ENCODE results near the gene SLC16A5.
"Not testable (repeated sequence)": the region's sequence is repeated elsewhere in the genome, so short reads cannot be mapped to it uniquely, and the experiment has no call there.

SLC16A5 gene

GRCh38 chr17:75087558-75088453 lies at the start of gene SLC16A5:
TSS of gene SLC16A5 (plus strand) at chr17:75087954. CDS start at chr17:75093637, 5,683 bp downstream.
- DNase-seq, result no peak

GRCh38 chr17:75039238-75039637 lies 48.5 kb upstream of the SLC16A5 start:
- no peak for DNase-seq

GRCh38 chr17:75041656-75042280 lies 46.0 kb upstream of the SLC16A5 start:
- DNase-seq, result no peak

- not testable (repeated sequence) for DNase-seq
Measured at GRCh38 chr17:75043789-75044188, 44.0 kb upstream of the SLC16A5 start.

- no peak for DNase-seq
Measured at GRCh38 chr17:75044716-75045115, 43.0 kb upstream of the SLC16A5 start.

GRCh38 chr17:75045946-75046406 lies 41.8 kb upstream of the SLC16A5 start:
- not testable (repeated sequence) for DNase-seq

- DNase-seq, result peak; percentile 96
Measured at GRCh38 chr17:75046407-75047289, 41.1 kb upstream of the SLC16A5 start, which contains the start of the genes ATP5PD and KCTD2. TSS of gene ATP5PD (minus strand) at chr17:75046969. CDS start at chr17:75042650, 4,319 bp downstream. TSS of gene KCTD2 (plus strand) at chr17:75047225. CDS start at chr17:75047251, 26 bp downstream.

- no peak for DNase-seq
Measured at GRCh38 chr17:75047398-75048098, 40.2 kb upstream of the SLC16A5 start.

- no peak for DNase-seq
Measured at GRCh38 chr17:75048249-75048878, 39.4 kb upstream of the SLC16A5 start.

GRCh38 chr17:75049057-75049456 lies 38.7 kb upstream of the SLC16A5 start:
- no peak for DNase-seq

GRCh38 chr17:75049706-75050105 lies 38.0 kb upstream of the SLC16A5 start:
- DNase-seq, result no peak

- no peak for DNase-seq
Measured at GRCh38 chr17:75051941-75052340, 35.8 kb upstream of the SLC16A5 start.

GRCh38 chr17:75059369-75060345 lies 28.1 kb upstream of the SLC16A5 start:
- DNase-seq, result peak; percentile 99

GRCh38 chr17:75060434-75061054 lies 27.2 kb upstream of the SLC16A5 start:
- peak; percentile 100 for DNase-seq

- DNase-seq, result no peak
Measured at GRCh38 chr17:75061055-75061438, 26.7 kb upstream of the SLC16A5 start.

- peak; percentile 83 for DNase-seq
Measured at GRCh38 chr17:75061618-75062017, 26.1 kb upstream of the SLC16A5 start.

- DNase-seq, result no peak
Measured at GRCh38 chr17:75063201-75063600, 24.6 kb upstream of the SLC16A5 start.

- DNase-seq, result no peak
Measured at GRCh38 chr17:75063626-75064025, 24.1 kb upstream of the SLC16A5 start.

- no peak for DNase-seq
Measured at GRCh38 chr17:75064040-75064439, 23.7 kb upstream of the SLC16A5 start.

- no peak for DNase-seq
Measured at GRCh38 chr17:75064460-75064859, 23.3 kb upstream of the SLC16A5 start.
